K562 (cell line): ENCODE data around the gene PAQR7. TPM values are rescaled to one million over a fixed set of nuclear protein-coding genes. Genes with fewer than 3 reads are reported as not detected.
A peak's percentile ranks its signal among the peaks of the same experiment; 100 is the strongest.

ENCODE experiments used
- ATAC-seq: fragments of 200-7000 bp; cut with Tn5 transposase; 3 replicates; pipeline ENCODE4 v1.9.1; 2020; ENCODE audit warnings: moderate library complexity
- BruUV-seq: library from RNA; stranded (reverse); fragments of 400-500 nt; replicated peaks from 2 replicates; lab custom pipeline; 2021; lab: Mats Ljungman, UMichigan
- CTCF ChIA-PET: fragments of 300-600 bp; formaldehyde crosslinking; extraction: SDS; loops from one replicate; lab custom pipeline; 2021; ENCODE audit warnings: low intra/inter-chr PET ratio; lab: Yijun Ruan, JAX
- POLR2A ChIA-PET: fragments of 300-600, 350-650 bp; sonication (Branson Sonifier 250); formaldehyde crosslinking; extraction: SDS; loops from one replicate; lab custom pipeline; 2021; ENCODE audit warnings: antibody characterized with exemption, inconsistent platforms; lab: Yijun Ruan, JAX
- DNase-seq, 4 experiments: peaks; one replicate each; pipeline versions ENCODE4 v3.0.0 to v3.0.0-alpha.2; 2011 to 2018; ENCODE audit warnings: low spot score in 3 of 4, mixed read lengths in 3 of 4; ENCODE audit errors: extremely low read depth in 1 of 4
- FAIRE-seq: peaks from 2 replicates; lab custom pipeline; 2011; peaks lifted over from hg19 to GRCh38; lab: Jason Lieb, UNC
- H2AFZ ChIP-seq: 2 replicates; pipeline ENCODE4 v1.6.0; 2011; ENCODE audit warnings: low read depth, low read length, control low read depth, inconsistent platforms
- H3K27ac ChIP-seq: fragments of 200-600 bp; 3 replicates; pipeline ENCODE4 v1.8.0; 2011; ENCODE audit warnings: low read depth, mild to moderate bottlenecking, control low read depth, inconsistent platforms, low read length, moderate library complexity, mixed read lengths; ENCODE audit errors: extremely low read depth
- H3K27me3 ChIP-seq, 2 experiments: fragments of 300-600 bp in 1 of 2; 2 replicates in 1 of 2; 3 replicates in 1 of 2; pipeline versions ENCODE4 v1.6.0 to v1.8.0; 2011; ENCODE audit warnings: inconsistent platforms in 2 of 2, low read length in 2 of 2, mild to moderate bottlenecking in 1 of 2, mixed read lengths in 1 of 2, moderate library complexity in 1 of 2; ENCODE audit not compliant: control insufficient read depth in 2 of 2, insufficient read depth in 2 of 2
- H3K36me3 ChIP-seq: fragments of 300-600 bp; 3 replicates; pipeline ENCODE4 v1.8.0; 2011; ENCODE audit warnings: mild to moderate bottlenecking, low read length, inconsistent platforms; ENCODE audit not compliant: control insufficient read depth, insufficient read depth
- H3K4me1 ChIP-seq, 2 experiments: fragments of 200-600 bp in 1 of 2; replicated peaks in 1 of 2; 2 replicates in 1 of 2; 3 replicates in 1 of 2; pipeline versions ENCODE4 v1.5.1 to v1.8.0; 2011; ENCODE audit warnings: inconsistent platforms in 2 of 2, low read length in 2 of 2, mild to moderate bottlenecking in 1 of 2, mixed read lengths in 1 of 2, moderate library complexity in 1 of 2; ENCODE audit not compliant: control insufficient read depth in 2 of 2, insufficient read depth in 2 of 2
- H3K4me2 ChIP-seq: 2 replicates; pipeline ENCODE4 v1.6.1; 2011; ENCODE audit warnings: low read length, control low read depth, inconsistent platforms, mixed read lengths; ENCODE audit not compliant: insufficient read depth
- H3K4me3 ChIP-seq: fragments of 200-600 bp; sonication (generic), shearing (Covaris generic); 2 replicates; pipeline ENCODE4 v1.5.1; 2016; ENCODE audit warnings: control low read depth, inconsistent platforms
- H3K79me2 ChIP-seq: fragments of 200-600 bp; 3 replicates; pipeline ENCODE4 v1.8.0; 2011; ENCODE audit warnings: low read length, inconsistent platforms; ENCODE audit not compliant: control insufficient read depth, insufficient read depth
- H3K9ac ChIP-seq, 2 experiments: 2 replicates each; pipeline versions ENCODE4 v1.6.0 to v1.6.1; 2011; ENCODE audit warnings: low read depth in 2 of 2, low read length in 2 of 2, control low read depth in 1 of 2, inconsistent platforms in 1 of 2, mild to moderate bottlenecking in 1 of 2, mixed read lengths in 1 of 2; ENCODE audit not compliant: insufficient read depth in 1 of 2
- H3K9me1 ChIP-seq: one replicate; pipeline ENCODE4 v1.6.0; 2011; ENCODE audit warnings: inconsistent platforms, mild to moderate bottlenecking, low read length, moderate library complexity; ENCODE audit not compliant: control insufficient read depth, insufficient read depth
- H3K9me3 ChIP-seq: replicated peaks from 2 replicates; pipeline ENCODE4 v1.5.1; 2011; ENCODE audit warnings: low read depth, low read length, inconsistent platforms; ENCODE audit not compliant: control insufficient read depth, insufficient read depth
- H4K20me1 ChIP-seq: replicated peaks from 2 replicates; pipeline ENCODE4 v1.6.1; 2011; ENCODE audit warnings: low read length, inconsistent platforms, mixed read lengths; ENCODE audit not compliant: control insufficient read depth, insufficient read depth
- BCOR ChIP-seq: fragments of 450-650 bp; IDR thresholded peaks from 2 replicates; pipeline ENCODE4 v1.6.1; 2016
- BMI1 ChIP-seq: fragments of 150-350 bp; IDR thresholded peaks from 2 replicates; pipeline ENCODE4 v1.6.1; 2014; ENCODE audit warnings: low read length
- C11orf30 ChIP-seq: fragments of 450-650 bp; IDR thresholded peaks from 2 replicates; pipeline ENCODE4 v1.6.1; 2016; ENCODE audit warnings: low read depth, mild to moderate bottlenecking
- DPF2 ChIP-seq: fragments of 450-650 bp; IDR thresholded peaks from 2 replicates; pipeline ENCODE4 v1.6.1; 2016
- NFIC ChIP-seq: fragments of 450-650 bp; IDR thresholded peaks from 2 replicates; pipeline ENCODE4 v1.6.1; 2017; ENCODE audit warnings: mild to moderate bottlenecking, inconsistent platforms
- PHF20 ChIP-seq: fragments of 450-650 bp; IDR thresholded peaks from 2 replicates; pipeline ENCODE4 v1.6.1; 2018; ENCODE audit not compliant: partially characterized antibody
- RBM25 ChIP-seq: fragments of 200-400 bp; formaldehyde crosslinking; IDR thresholded peaks from 2 replicates; pipeline ENCODE4 v1.6.1; 2018; ENCODE audit warnings: low read length, low read depth, moderate library complexity; ENCODE audit not compliant: severe bottlenecking
- RCOR1 ChIP-seq, 2 experiments: IDR thresholded peaks; 2 replicates each; pipeline ENCODE4 v1.6.1; 2012; ENCODE audit warnings: low read depth in 2 of 2, low read length in 2 of 2, borderline replicate concordance in 1 of 2, improper control_type of control experiment in 1 of 2
- RHOXF2B ChIP-seq: fragments of 250-450 bp; sonication (Bioruptor Pico); conservative IDR thresholded peaks from 2 replicates; pipeline ENCODE4 v1.5.1; 2021
- TFE3 ChIP-seq: fragments of 450-650 bp; formaldehyde crosslinking; IDR thresholded peaks from 2 replicates; pipeline ENCODE4 v1.4.0; 2020; ENCODE audit warnings: mild to moderate bottlenecking, mixed read lengths
- U2AF1 ChIP-seq: fragments of 200-400 bp; formaldehyde crosslinking; optimal IDR thresholded peaks from 2 replicates; pipeline ENCODE3; 2017; ENCODE audit warnings: mild to moderate bottlenecking, low read depth, low read length, moderate library complexity
- ZFP30 ChIP-seq: fragments of 250-450 bp; sonication (Bioruptor Pico); IDR thresholded peaks from 2 replicates; pipeline ENCODE4 v1.8.0; 2022; ENCODE audit warnings: moderate library complexity, mild to moderate bottlenecking, inconsistent platforms, borderline replicate concordance
- ZNF121 ChIP-seq: sonication (generic); formaldehyde crosslinking; conservative IDR thresholded peaks from 2 replicates; pipeline ENCODE4 v1.8.0; 2022; ENCODE audit warnings: missing genetic modification reagents
- ZNF584 ChIP-seq: fragments of 200-800 bp; sonication (Bioruptor generic); IDR thresholded peaks from 2 replicates; pipeline ENCODE4 v1.6.1; 2016; ENCODE audit warnings: low read depth, mild to moderate bottlenecking, missing genetic modification characterization, missing compliant biosample characterization
- WGBS: fragments of 100-300 bp; shearing (Covaris generic); methylation state at CpG from one replicate; pipeline ENCODE4 v1.1.6; 2016; ENCODE audit warnings: low coverage, mixed read lengths; ENCODE audit not compliant: insufficient coverage; ENCODE audit errors: missing lambda C conversion rate; 5-methylcytosine and 5-hydroxymethylcytosine counted together
- in situ Hi-C: fragments of 300-500 bp; cut with MboI; formaldehyde crosslinking; loops from 4 replicates; pipeline ENCODE4 v1.15.0; 2018; ENCODE audit warnings: inconsistent platforms, mixed read lengths
- intact Hi-C: fragments of 100-400 bp; cut with micrococcal nuclease; formaldehyde crosslinking; loops from 2 replicates; pipeline ENCODE4 v1.14.2; 2022
- polyA plus RNA-seq, 8 experiments: library from polyadenylated mRNA; depleted of rRNA in 4 of 8; stranded (reverse) in 5 of 8; unstranded in 3 of 8; fragments of >200 nt; fragmentation: Nextera tagmentation in 2 of 8; fragmentation: Illumina TruSeq in 1 of 8; extraction: Ambion mirVana in 2 of 8; extraction: Trizol in 1 of 8; gene quantifications; 2 replicates each; pipeline versions ENCODE4 v1.2.1 to v1.2.3, GENCODE V29; 2011 to 2014; ENCODE audit warnings: inconsistent platforms in 1 of 8, missing spikeins in 1 of 8
- total RNA-seq, 7 experiments: library from RNA; depleted of rRNA in 6 of 7; stranded (reverse); fragments of >200 nt in 6 of 7; fragmentation: Illumina TruSeq in 2 of 7; extraction: Trizol in 2 of 7; gene quantifications; 2 replicates each; pipeline versions ENCODE4 v1.2.1 to v1.2.3, GENCODE V29; 2011 to 2021; ENCODE audit warnings: low replicate concordance in 1 of 7

The PAQR7 gene
- total and polyA plus RNA-seq, 9 of the 15 experiments (the other 6 are each of a cell fraction or from before 2014, with no cell fraction given), result 1.1 to 5.2 (median 2.6) TPM

- Histone ChIP-seq H3K9me3 (no peaks in the 10 kb centered on the region), H4K20me1 (peaks cover 12% of the 10 kb centered on the region; the same call in 1 of the 2 replicates)
- FAIRE-seq, result no peak
Observed at GRCh38 chr1:25834894-25835293, 40.6 kb downstream of the PAQR7 start.

GRCh38 chr1:25833158-25833557 is 42.4 kb downstream of the PAQR7 start:
- intact Hi-C loops, result no loop called here
- no peak overlapping the region for H3K9ac ChIP-seq
- 63% methylated on average over 5 of the region's 5 CpGs for WGBS
- peaks cover 12 to 25% of the 10 kb centered on the region in 2 experiments; a peak in 4 of 5 replicates for H3K4me1 ChIP-seq
- TF ChIP-seq PHF20, result peak; percentile 31
- no peak for TF ChIP-seq RHOXF2B
- peak; percentile 91 for TF ChIP-seq ZNF121
- TF ChIP-seq ZFP30, result no peak
- TF ChIP-seq U2AF1, result no peak
- peak in 1 of 2 experiments; percentile 57; a peak in 2 of 4 replicates for TF ChIP-seq RCOR1 (IDR thresholded peaks at IDR 0.05; ENCODE audit: borderline replicate concordance in 1 of 2, low read depth in 2 of 2, low read length in 2 of 2)
- no peak for TF ChIP-seq BMI1
- TF ChIP-seq ZNF584, result no peak
- TF ChIP-seq DPF2, result 0 out of 2 replicates have a peak, but pooled peaks have one; percentile 18
- TF ChIP-seq RBM25, result peak; percentile 40
- TF ChIP-seq TFE3 (CRISPR knock-in tag), result no peak
- peak; percentile 56; the same call in 1 of the 2 replicates for TF ChIP-seq BCOR
- TF ChIP-seq, all 486 proteins: peak for 6
- POLR2A ChIA-PET, result interaction anchor here (0.6 to 11.2 kb wide), 3 partner anchors 11 to 222 kb away, joined by 3 to 108 read pairs (median 56); partner anchors contain the start of gene MTFR1L
- DNase-seq (no peak), ATAC-seq (no peak), FAIRE-seq (no peak)
- no peaks in the 10 kb centered on the region for H3K27me3 ChIP-seq
- CTCF ChIA-PET, result no interaction called here
- no peak overlapping the region for H3K4me2 ChIP-seq
- no peak overlapping the region for H3K4me3 ChIP-seq
- H3K27ac ChIP-seq, result no peak overlapping the region
- no TSS peak for BruUV-seq
- H3K36me3 ChIP-seq, result peaks cover 95% of the 10 kb centered on the region
- H3K79me2 ChIP-seq, result peaks cover 52% of the 10 kb centered on the region
- in situ Hi-C loops, result no loop called here
- peaks cover 12% of the 10 kb centered on the region; the same call in 1 of the 2 replicates for H4K20me1 ChIP-seq
- no peaks in the 10 kb centered on the region for H3K9me3 ChIP-seq
- H3K9me1 ChIP-seq, result no peaks in the 10 kb centered on the region
- no peak overlapping the region for H2AFZ ChIP-seq

More at GRCh38 chr1:25834894-25835293, 40.6 kb downstream of the PAQR7 start:
- H2AFZ ChIP-seq, result no peak overlapping the region
- intact Hi-C loops, result no loop called here
- WGBS, result 80% methylated on average over 3 of the region's 3 CpGs
- H3K4me2 ChIP-seq, result no peak overlapping the region
- H3K27me3 ChIP-seq, result no peaks in the 10 kb centered on the region
- H3K27ac ChIP-seq, result no peak overlapping the region
- POLR2A ChIA-PET, result interaction anchor here (0.9 to 11.2 kb wide), 2 partner anchors 9 to 24 kb away, joined by 3 to 108 read pairs; no protein-coding TSS in a partner anchor
- no peak for ATAC-seq
- H3K36me3 ChIP-seq, result peaks cover 78% of the 10 kb centered on the region
- TF ChIP-seq C11orf30, result no peak
- TF ChIP-seq NFIC, result peak; percentile 56
- TF ChIP-seq, all 486 proteins: peak for 1
- Histone ChIP-seq H3K9ac (no peak overlapping the region), H3K9me1 (no peaks in the 10 kb centered on the region), H3K4me3 (no peak overlapping the region), H3K4me1 (peaks cover 12 to 25% of the 10 kb centered on the region in 2 experiments; a peak in 4 of 5 replicates), H3K79me2 (peaks cover 67% of the 10 kb centered on the region)
- BruUV-seq, result no TSS peak
- DNase-seq, result no peak
- CTCF ChIA-PET, result no interaction called here
- in situ Hi-C loops, result no loop called here
